Measurements from ENCODE around the gene CDC42EP5.

- TF ChIP-seq CTCF (IDR thresholded peaks at IDR 0.05 in 2 of 3, conservative IDR thresholded peaks at IDR 0.05 in 1 of 3; ENCODE audit: control insufficient read depth in 2 of 3, extremely low read depth in 1 of 3, insufficient read depth in 1 of 3, low read depth in 3 of 3, low read length in 3 of 3) (no peak), RAD21 (IDR thresholded peaks at IDR 0.05; ENCODE audit: insufficient read depth, low read depth, low read length) (no peak), IKZF1 (conservative IDR thresholded peaks at IDR 0.05) (no peak), EZH2 (IDR thresholded peaks at IDR 0.05; ENCODE audit: borderline replicate concordance, control insufficient read depth, low read depth, low read length) (no peak), E2F4 (IDR thresholded peaks at IDR 0.05; ENCODE audit: low read depth, low read length) (no peak)
Observed at GRCh38 chr19:54429176-54429495, 44.0 kb downstream of the CDC42EP5 start.

Data from GM12878 (cell line).